OCI-LY1 (cell line): ENCODE measurements around the gene INTS6.

Experiments
- H2AFZ ChIP-seq: fragments of 200-600 bp; sonication (generic), shearing (Covaris generic); 2 replicates; pipeline ENCODE4 v1.6.0; 2014; ENCODE audit warnings: antibody characterized with exemption, mild to moderate bottlenecking, low read length
- H3F3A ChIP-seq: fragments of 200-600 bp; sonication (generic), shearing (Covaris generic); 2 replicates; pipeline ENCODE4 v1.6.0; 2014; ENCODE audit warnings: mild to moderate bottlenecking, antibody characterized with exemption, low read length, moderate library complexity; ENCODE audit not compliant: insufficient read depth
- H3K27ac ChIP-seq: fragments of 200-600 bp; sonication (generic); 2 replicates; pipeline ENCODE4 v1.5.1; 2014; ENCODE audit warnings: low read length, mixed run types, mild to moderate bottlenecking, low read depth; ENCODE audit not compliant: poor library complexity, severe bottlenecking
- H3K27me3 ChIP-seq: fragments of 200-600 bp; sonication (generic); 2 replicates; pipeline ENCODE4 v1.6.0; 2014; ENCODE audit warnings: antibody characterized with exemption, mild to moderate bottlenecking, low read length, moderate library complexity; ENCODE audit not compliant: insufficient read depth
- H3K36me3 ChIP-seq: fragments of 200-600 bp; sonication (generic); 2 replicates; pipeline ENCODE4 v1.6.1; 2014; ENCODE audit warnings: mild to moderate bottlenecking, antibody characterized with exemption, low read length, moderate library complexity, mixed read lengths; ENCODE audit not compliant: insufficient read depth
- H3K4me1 ChIP-seq: fragments of 200-600 bp; sonication (generic); 2 replicates; pipeline ENCODE4 v1.5.1; 2014; ENCODE audit warnings: mild to moderate bottlenecking, low read length, moderate library complexity; ENCODE audit not compliant: insufficient read depth, severe bottlenecking
- H3K4me2 ChIP-seq: fragments of 200-600 bp; sonication (generic), shearing (Covaris generic); 2 replicates; pipeline ENCODE4 v1.6.1; 2014; ENCODE audit warnings: low read length
- H3K4me3 ChIP-seq: fragments of 200-600 bp; sonication (generic); 2 replicates; pipeline ENCODE4 v1.5.1; 2014; ENCODE audit warnings: low read length, low read depth, mild to moderate bottlenecking, mixed read lengths; ENCODE audit not compliant: poor library complexity, severe bottlenecking
- H3K79me2 ChIP-seq: fragments of 200-600 bp; shearing (Covaris generic); 2 replicates; pipeline ENCODE4 v1.6.1; 2016; ENCODE audit warnings: mixed run types, low read length, mixed read lengths; ENCODE audit not compliant: insufficient read depth
- H3K9ac ChIP-seq: fragments of 200-600 bp; sonication (generic), shearing (Covaris generic); 2 replicates; pipeline ENCODE4 v1.6.1; 2014; ENCODE audit warnings: mild to moderate bottlenecking, low read length, mixed read lengths
- H3K9me2 ChIP-seq: fragments of 200-600 bp; sonication (generic), shearing (Covaris generic); 2 replicates; pipeline ENCODE4 v1.6.1; 2014; ENCODE audit warnings: low read depth, mild to moderate bottlenecking, low read length, mixed read lengths
- H3K9me3 ChIP-seq: fragments of 200-600 bp; shearing (Covaris generic); 2 replicates; pipeline ENCODE4 v1.6.1; 2014; ENCODE audit warnings: low read length, mixed read lengths
- H4K20me1 ChIP-seq: fragments of 200-600 bp; sonication (generic), shearing (Covaris generic); 2 replicates; pipeline ENCODE4 v1.6.0; 2016; ENCODE audit warnings: mild to moderate bottlenecking, low read length; ENCODE audit not compliant: insufficient read depth
- CTCF ChIP-seq: fragments of 200-600 bp; sonication (generic), shearing (Covaris generic); IDR thresholded peaks from 2 replicates; pipeline ENCODE4 v1.5.1; 2017; ENCODE audit warnings: mild to moderate bottlenecking, antibody characterized with exemption, low read length, moderate library complexity, mixed read lengths
- EZH2 ChIP-seq: fragments of 200-600 bp; sonication (generic), shearing (Covaris generic); IDR thresholded peaks from 2 replicates; pipeline ENCODE4 v1.8.0; 2017; ENCODE audit warnings: borderline replicate concordance, mixed run types, mild to moderate bottlenecking, antibody characterized with exemption, low read length, moderate library complexity, mixed read lengths

The INTS6 gene

GRCh38 chr13:51481656-51482055 lies 28.8 kb upstream of the INTS6 start:
- Histone ChIP-seq H3F3A (no peaks in the 10 kb centered on the region), H3K4me1 (no peaks in the 10 kb centered on the region), H3K9me2 (no peaks in the 10 kb centered on the region), H3K27me3 (no peaks in the 10 kb centered on the region), H2AFZ (no peak overlapping the region), H4K20me1 (no peaks in the 10 kb centered on the region), H3K36me3 (no peaks in the 10 kb centered on the region), H3K4me2 (no peak overlapping the region), H3K9ac (no peak overlapping the region), H3K27ac (no peak overlapping the region), H3K79me2 (no peaks in the 10 kb centered on the region), H3K4me3 (no peak overlapping the region), H3K9me3 (no peaks in the 10 kb centered on the region)
- TF ChIP-seq EZH2 (no peak), CTCF (no peak)

- no peaks in the 10 kb centered on the region for H3K79me2 ChIP-seq
- no peak overlapping the region for H2AFZ ChIP-seq
- H3K9me2 ChIP-seq, result no peaks in the 10 kb centered on the region
- no peaks in the 10 kb centered on the region for H3K27me3 ChIP-seq
- no peaks in the 10 kb centered on the region for H3F3A ChIP-seq
- H3K9ac ChIP-seq, result no peak overlapping the region
- H3K36me3 ChIP-seq, result no peaks in the 10 kb centered on the region
- H3K4me3 ChIP-seq, result no peak overlapping the region
- H4K20me1 ChIP-seq, result no peaks in the 10 kb centered on the region
- H3K4me2 ChIP-seq, result no peak overlapping the region
- H3K4me1 ChIP-seq, result no peaks in the 10 kb centered on the region
- TF ChIP-seq EZH2 (no peak), CTCF (no peak)
- H3K9me3 ChIP-seq, result no peaks in the 10 kb centered on the region
- H3K27ac ChIP-seq, result no peak overlapping the region
Measured at GRCh38 chr13:51479199-51479523, 26.3 kb upstream of the INTS6 start.

DNA sequence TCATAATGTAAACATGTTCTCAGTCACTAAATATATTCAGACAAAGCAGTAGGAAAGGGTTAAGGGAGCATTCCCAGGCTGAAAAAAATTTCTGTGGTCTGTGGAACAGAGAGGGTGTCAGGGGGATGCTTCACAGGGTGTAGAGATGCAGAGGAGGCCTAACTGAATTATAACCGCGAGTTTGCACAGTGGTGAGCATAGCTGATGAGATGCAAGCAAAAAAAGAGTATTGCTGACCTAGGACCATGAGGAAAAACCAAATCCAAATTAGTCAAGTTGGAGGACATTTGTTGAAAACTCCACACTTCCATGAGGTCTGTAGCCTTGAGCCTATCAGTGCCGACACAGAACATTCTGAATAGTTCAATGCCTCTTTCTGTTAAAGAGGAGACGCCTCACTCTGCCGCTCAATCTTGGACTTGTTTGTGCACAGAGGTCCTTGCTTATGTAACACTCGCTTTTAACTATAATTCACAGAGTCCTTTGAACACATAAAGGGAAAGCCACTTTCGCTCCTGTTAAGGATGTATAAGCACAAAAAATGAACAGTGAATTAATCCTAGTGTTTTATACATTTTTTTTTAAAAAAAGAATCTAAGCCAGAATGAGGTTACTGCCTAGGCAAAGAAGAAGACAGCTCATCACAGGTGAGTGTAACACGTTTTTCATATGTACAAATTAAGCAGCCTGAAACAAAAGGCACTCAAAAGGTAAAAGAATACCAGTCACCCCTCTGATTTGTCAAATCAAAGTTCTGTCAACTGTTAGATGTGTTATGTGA lies 25.8 kb upstream of the INTS6 start:
- no peak overlapping the region for H3K4me3 ChIP-seq
- no peak overlapping the region for H3K27ac ChIP-seq

More for the DNA sequence above, 25.8 kb upstream of the INTS6 start:
- no peaks in the 10 kb centered on the region for H4K20me1 ChIP-seq
- no peak overlapping the region for H3K9ac ChIP-seq
- H3K36me3 ChIP-seq, result no peaks in the 10 kb centered on the region
- H3K4me2 ChIP-seq, result no peak overlapping the region
- no peaks in the 10 kb centered on the region for H3K79me2 ChIP-seq
- no peaks in the 10 kb centered on the region for H3K9me2 ChIP-seq
- H3K4me1 ChIP-seq, result no peaks in the 10 kb centered on the region
- no peak for TF ChIP-seq EZH2
- no peak for TF ChIP-seq CTCF
- H3K27me3 ChIP-seq, result no peaks in the 10 kb centered on the region
- no peak overlapping the region for H2AFZ ChIP-seq
- H3K9me3 ChIP-seq, result no peaks in the 10 kb centered on the region
- H3F3A ChIP-seq, result no peaks in the 10 kb centered on the region
